H1 (cell line): ENCODE measurements around the gene COX7A2. TPM values are rescaled to one million over a fixed set of nuclear protein-coding genes. Genes with fewer than 3 reads are reported as not detected.

Experiments used
- BCL11A ChIP-seq, 2 experiments: IDR thresholded peaks; one replicate each; pipeline ENCODE4 v1.6.1; 2011; ENCODE audit warnings: low read depth in 2 of 2, low read length in 2 of 2, mild to moderate bottlenecking in 2 of 2
- CHD1 ChIP-seq: IDR thresholded peaks from 2 replicates; pipeline ENCODE4 v1.6.1; 2012; ENCODE audit warnings: low read depth, low read length, improper control_type of control experiment
- CHD7 ChIP-seq: fragments of 300-600 bp; sonication (generic); IDR thresholded peaks from 2 replicates; pipeline ENCODE4 v1.7.1; 2012; ENCODE audit warnings: low read length, moderate library complexity, mild to moderate bottlenecking, inconsistent platforms; ENCODE audit not compliant: insufficient replicate concordance
- FOSL1 ChIP-seq: IDR thresholded peaks from 2 replicates; pipeline ENCODE4 v1.6.1; 2011; ENCODE audit warnings: mild to moderate bottlenecking, low read depth, low read length, moderate library complexity; ENCODE audit not compliant: insufficient read depth
- JUN ChIP-seq: IDR thresholded peaks from 2 replicates; pipeline ENCODE4 v1.6.1; 2011; ENCODE audit warnings: low read depth, mild to moderate bottlenecking, improper control_type of control experiment, low read length
- PHF8 ChIP-seq: fragments of 200-600 bp; sonication (generic); conservative IDR thresholded peaks from 2 replicates; pipeline ENCODE4 v1.7.1; 2012; ENCODE audit warnings: low read depth, mild to moderate bottlenecking, inconsistent platforms, low read length, moderate library complexity
- RAD21 ChIP-seq, 2 experiments: IDR thresholded peaks in 1 of 2; conservative IDR thresholded peaks in 1 of 2; 2 replicates each; pipeline ENCODE4 v1.6.1; 2011; ENCODE audit warnings: low read depth in 2 of 2, low read length in 2 of 2, improper control_type of control experiment in 1 of 2, inconsistent platforms in 1 of 2, mild to moderate bottlenecking in 1 of 2, moderate library complexity in 1 of 2
- SP2 ChIP-seq: IDR thresholded peaks from 2 replicates; pipeline ENCODE4 v1.6.1; 2012; ENCODE audit warnings: mild to moderate bottlenecking, low read length, inconsistent platforms
- SUZ12 ChIP-seq: fragments of 200-600 bp; sonication (generic); IDR thresholded peaks from 2 replicates; pipeline ENCODE4 v1.6.1; 2012; ENCODE audit warnings: mild to moderate bottlenecking, inconsistent platforms, low read length, moderate library complexity, mixed read lengths
- TBP ChIP-seq: IDR thresholded peaks from 2 replicates; pipeline ENCODE4 v1.6.1; 2011; ENCODE audit warnings: low read depth, low read length, improper control_type of control experiment
- polyA plus RNA-seq, 7 experiments: library from polyadenylated mRNA; depleted of rRNA in 3 of 7; stranded (reverse) in 5 of 7; unstranded in 2 of 7; fragments of >200 nt in 5 of 7; fragments of 200-250 nt in 2 of 7; gene quantifications; 1 replicate in 5 of 7; 2 replicates in 1 of 7; 4 replicates in 1 of 7; pipeline versions ENCODE4 v1.2.1 to v1.2.3, GENCODE V29; 2011 to 2013; ENCODE audit warnings: missing spikeins in 2 of 7, mixed read lengths in 2 of 7
- total RNA-seq: library from RNA; stranded (reverse); fragmentation: NEBNext Ultra II Directional; extraction: Animal tissue kit (Norgen Biotek cat#: 25700); gene quantifications from 2 replicates; pipeline ENCODE4 v1.2.1, GENCODE V29; 2021

The COX7A2 gene
- total and polyA plus RNA-seq, 2 of the 8 experiments (the other 6 are each of a cell fraction or from before 2014, with no cell fraction given), result 262 to 468 TPM

GRCh38 chr6:75250552-75250951 is 7.0 kb upstream of the COX7A2 start (continued):
- no peak for TF ChIP-seq CHD7
- no peak for TF ChIP-seq CHD1
- no peak for TF ChIP-seq TBP
- TF ChIP-seq SUZ12, result no peak
- no peak for TF ChIP-seq SP2
- TF ChIP-seq FOSL1, result no peak
- no peak for TF ChIP-seq BCL11A (IDR thresholded peaks at IDR 0.05; ENCODE audit: low read depth in 2 of 2, low read length in 2 of 2)
- no peak for TF ChIP-seq PHF8
- no peak for TF ChIP-seq RAD21 (IDR thresholded peaks at IDR 0.05 in 1 of 2, conservative IDR thresholded peaks at IDR 0.05 in 1 of 2; ENCODE audit: low read depth in 2 of 2, low read length in 2 of 2)
- no peak for TF ChIP-seq JUN
